ENCODE data around the gene HK3.

Gene HK3

DNA sequence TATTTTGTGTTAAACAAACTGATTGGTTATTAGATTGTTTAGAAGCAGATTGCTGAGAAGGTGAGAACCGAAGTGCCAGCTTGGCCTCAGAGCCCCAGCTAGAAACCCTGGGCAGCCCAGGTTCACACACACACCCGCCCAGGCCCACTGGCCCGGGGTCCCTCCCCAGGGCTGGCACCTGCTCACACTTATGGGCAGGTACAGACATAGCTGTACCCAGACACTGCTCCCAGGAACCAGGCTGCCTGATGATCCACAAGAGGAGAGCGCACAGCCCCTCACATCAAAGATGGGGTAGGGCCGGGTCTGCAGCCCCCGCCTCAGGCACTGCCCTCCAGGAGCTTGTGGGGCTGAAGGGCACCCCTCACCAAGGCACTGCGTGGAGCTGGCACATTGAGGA is 33.2 kb downstream of the HK3 start:
- no peak for DNase-seq

DNA sequence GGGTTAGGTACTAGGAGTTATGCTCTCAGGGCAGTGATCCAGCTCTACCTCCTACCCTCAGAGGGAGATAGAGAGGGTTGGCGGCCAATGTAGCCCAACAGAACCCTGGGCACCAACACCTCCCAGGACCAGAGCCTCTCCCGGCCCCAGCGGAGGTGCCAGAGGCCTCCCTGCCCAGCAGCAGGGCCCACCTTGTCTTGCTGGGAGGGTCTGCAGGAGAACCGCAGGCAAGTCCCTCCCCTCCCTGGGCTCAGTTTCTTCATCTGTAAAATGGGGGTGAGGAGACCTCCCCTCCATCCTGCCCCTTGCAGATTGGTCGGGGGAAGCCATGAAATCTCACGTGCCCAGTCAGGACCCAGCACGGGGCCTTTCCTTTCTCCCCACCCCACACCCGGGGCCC is 34.4 kb downstream of the HK3 start:
- DNase-seq, result no peak

DNA sequence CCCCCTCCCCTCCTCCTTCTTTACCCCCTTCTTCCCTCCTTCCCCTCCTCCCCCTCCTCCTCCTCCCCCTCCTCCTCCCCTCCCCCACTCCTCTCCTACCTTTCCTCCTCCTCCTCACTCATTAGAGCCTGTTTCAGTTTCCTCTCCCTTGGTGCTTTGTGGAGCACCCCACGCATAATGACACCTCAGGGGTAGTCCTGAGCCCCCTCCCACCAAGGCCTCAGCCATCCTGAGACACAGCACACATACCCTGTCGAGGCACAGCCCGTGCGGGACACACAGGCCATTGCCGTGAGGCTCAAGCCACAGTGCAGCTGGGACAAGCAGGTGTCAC is 35.4 kb downstream of the HK3 start:
- no peak for DNase-seq

DNA sequence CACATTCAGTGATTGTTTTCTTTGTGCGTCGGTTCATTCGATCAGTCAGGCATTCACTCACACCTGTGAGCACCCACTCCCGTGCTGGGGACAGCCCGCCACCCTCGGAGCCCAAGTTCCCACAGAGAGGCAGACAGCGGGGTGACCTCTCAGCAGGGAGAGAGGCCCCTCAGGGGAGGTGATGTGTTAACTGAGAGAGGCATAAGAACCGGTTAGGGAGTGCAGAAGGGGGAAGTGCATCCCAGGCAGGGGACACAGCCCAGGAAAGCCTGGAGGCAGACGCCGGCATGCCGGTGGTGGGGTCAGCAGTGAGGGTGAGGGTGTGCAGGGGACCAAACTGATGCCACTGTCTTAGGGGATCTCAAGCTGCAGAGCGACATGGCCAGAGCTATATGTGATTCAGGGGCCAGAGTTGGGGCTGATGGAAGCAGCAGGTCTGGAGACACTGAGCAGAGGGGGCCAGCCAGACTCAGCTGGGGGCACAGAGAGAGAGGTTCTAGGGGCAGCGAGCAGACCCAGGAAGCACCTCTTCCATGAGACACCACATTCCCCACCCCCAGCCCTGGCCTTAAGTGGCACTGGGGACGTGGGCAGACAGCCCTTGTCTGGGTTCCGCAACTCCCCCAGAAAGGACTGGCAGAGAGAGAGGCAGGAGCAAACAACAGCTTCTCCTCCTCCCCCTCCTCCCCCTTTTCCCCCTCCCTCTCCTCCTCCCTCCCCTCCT is 35.9 kb downstream of the HK3 start:
- no peak for DNase-seq

DNA sequence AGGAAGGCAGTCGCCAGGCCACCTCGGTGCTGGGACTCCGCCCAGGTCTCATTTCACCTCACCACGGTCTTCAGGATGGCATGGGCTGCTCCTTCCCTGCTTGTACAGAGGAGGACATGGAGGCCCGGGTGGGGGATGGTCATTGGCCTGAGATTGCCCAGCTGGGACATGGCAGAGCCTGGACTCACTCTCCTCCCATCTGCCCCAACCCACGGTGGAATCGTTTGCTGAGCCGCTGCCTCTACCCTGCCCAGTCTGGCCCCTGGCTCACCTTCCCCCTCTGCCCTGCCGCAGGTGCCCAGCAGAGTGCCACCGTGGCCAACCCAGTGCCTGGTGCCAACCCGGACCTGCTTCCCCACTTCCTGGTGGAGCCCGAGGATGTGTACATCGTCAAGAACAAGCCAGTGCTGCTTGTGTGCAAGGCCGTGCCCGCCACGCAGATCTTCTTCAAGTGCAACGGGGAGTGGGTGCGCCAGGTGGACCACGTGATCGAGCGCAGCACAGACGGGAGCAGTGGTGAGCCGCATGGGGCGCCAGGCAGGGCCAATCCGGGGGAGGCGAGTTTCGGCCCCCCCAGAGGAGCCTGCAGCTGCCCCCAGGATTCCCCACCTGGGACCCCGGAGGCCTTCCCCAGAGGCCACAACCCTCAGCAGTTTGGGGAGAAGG is 36.7 kb downstream of the HK3 start:
- no peak for DNase-seq

DNA sequence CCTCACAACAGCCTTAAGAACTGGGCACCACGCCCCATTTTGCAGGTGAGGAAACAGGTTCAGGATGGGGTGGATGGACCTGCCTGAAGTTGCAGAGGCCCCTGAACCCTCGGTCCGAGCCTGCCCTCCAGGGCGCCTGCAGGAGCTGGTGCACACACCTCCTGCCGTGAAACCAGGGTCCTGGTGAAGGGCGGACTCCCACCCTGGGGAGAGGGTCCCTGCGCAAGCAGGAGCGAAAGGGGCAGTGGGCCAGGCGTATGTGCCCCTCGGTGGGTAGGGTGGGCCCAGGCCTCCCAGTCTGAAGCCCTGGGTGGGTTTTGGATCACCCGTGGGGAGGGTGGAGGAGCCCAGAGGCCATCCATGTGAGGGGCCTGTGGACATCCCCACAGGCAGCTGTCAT is 37.9 kb downstream of the HK3 start:
- no peak for DNase-seq

DNA sequence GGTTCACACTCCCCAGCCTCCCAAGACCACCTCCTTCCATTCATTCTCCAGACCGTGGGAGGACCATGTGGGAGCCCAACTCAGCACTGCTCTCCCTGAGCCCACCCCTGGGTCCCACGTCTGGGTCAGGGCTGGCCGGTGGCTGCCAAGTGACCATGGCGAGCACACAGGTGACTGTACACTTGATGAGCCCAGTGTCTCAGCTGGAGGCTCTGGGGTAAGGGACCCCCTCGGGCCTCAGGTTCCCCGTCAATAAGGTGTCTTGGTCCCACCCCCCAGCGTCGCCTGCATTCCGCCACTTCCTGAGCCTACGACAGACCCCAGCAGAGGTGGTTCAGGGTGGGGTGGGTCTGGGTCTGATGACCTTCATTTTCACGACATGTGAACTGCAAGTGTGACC is 38.8 kb downstream of the HK3 start:
- DNase-seq, result no peak

DNA sequence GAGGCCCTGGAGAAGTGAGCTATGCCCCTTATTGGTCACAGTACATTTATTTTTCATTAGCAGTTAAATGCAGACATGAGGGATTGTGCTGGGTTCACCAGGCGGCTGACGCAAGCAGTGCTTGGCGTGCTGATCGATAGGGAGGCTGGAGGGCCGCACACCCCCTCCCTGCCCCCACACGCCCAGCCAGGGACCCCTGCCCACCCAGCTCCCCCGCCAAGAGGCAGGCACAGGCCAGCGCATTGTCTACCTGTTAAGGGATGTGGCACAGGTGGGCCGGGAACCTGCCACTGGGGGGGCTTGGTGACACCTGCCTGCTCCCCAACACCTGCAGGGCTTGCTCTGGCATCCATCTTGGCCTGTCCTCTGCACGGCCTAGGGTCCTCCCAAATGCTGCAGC is 39.2 kb downstream of the HK3 start:
- DNase-seq, result no peak

DNA sequence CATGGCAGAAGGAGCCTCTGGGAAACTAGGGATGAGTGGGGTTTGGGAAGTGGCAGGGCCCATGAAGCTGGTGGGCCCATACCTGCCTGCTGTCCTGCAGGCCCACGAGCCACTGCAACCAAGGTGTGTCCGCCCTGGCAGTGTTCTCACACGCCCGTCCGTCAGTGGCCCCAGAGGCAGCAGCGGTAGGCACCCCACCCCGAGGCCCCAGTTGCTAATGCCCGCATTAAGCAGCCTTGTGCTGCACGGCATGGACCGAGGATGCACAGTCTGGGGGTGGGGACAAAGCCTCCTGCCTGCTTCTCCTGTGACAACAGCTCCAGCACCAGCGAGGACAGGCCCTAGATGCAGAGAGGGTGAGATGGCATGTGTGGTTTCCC is 41.3 kb downstream of the HK3 start:
- no peak for DNase-seq

DNA sequence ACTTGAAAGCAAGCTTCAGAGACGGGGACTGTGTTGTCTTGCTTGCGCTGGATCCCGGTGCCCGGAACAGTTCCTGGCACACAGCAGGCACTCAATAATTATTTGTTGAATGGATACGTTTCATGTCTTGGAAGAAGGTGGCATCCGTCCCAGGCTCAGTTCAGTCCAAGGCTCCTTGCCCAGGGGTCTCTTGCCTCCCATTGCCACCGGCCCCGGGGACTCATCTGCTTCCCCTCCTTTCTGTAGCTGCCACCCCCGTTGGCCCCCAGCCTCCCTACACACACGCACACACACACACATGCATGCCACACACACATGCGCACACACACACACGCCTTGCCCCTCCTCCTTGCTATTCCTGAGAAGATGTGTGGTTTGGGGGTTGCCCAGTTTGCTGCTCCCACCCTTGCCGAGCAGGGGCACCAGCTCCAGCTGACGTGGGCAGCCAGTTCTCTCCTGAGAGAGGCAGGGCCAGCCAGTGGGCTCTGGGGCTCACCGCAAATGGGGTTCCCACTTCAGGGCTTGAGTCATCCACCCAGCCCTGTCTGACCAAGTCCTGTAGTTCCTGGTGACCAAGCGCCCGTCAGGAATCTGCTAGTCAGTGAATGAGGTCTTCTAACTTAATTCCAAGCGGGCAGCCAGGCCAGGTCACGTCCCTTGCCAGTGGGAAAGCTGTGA is 41.8 kb downstream of the HK3 start:
- DNase-seq, result no peak

DNA sequence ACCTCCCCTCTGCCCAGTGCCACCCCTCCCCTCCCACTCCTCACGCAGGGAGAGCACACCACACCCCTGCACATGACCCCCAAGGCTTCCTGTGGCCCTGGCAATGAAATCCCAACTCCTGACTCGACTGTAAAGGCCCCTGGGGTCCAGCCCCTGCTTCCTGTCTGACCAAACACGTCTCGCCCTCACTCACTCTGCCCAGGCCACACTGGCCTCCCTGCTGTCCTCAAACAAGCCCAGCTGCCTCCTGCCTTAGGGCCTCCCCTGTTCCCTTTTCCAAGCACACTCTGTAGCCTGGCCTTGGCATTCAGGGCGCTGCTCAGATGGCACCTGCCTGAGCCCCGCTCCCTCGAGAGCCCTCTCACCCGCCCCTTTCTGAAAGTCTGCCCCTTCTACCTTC is 42.4 kb downstream of the HK3 start:
- DNase-seq, result no peak

DNA sequence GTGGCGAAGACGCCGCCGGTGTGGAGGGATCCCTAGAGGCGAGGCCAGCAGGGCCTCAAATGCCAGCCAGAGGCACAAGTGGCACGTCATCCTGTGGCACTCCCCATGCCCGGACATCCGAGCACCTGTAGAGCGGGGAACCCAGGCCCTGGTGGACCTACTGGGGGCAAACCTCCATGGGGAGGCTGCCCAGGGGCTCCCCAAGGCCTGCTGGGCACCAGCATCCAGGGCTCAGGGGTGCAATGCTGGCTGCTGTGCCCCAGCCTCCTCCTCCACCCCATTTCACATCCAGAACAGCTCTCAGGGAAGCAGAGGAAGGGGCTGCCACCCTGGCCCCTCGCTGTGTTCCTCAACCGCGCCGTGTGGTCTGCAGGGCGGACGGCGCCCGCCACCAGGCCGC is 43.5 kb downstream of the HK3 start:
- DNase-seq, result no peak

DNA sequence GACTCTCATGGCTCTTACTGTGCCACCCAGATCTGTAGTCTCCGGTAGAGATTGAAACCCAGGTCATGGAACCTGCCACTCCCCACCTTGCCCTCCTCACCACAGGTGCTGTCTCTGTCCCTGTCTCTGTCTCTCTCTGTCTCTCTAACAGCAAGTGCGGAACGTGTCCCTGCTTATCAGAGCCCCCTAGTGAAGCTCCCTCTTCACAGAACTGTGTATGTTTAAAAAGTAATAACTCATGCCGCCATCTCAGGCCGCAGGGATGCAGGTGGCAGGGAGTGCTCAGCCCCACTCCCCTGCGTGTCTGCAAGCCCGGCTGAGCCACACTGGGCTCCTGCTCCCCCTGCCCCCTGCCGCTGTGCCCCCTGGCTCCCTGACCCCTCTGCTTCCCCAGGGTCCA is 45.0 kb downstream of the HK3 start:
- no peak for DNase-seq

DNA sequence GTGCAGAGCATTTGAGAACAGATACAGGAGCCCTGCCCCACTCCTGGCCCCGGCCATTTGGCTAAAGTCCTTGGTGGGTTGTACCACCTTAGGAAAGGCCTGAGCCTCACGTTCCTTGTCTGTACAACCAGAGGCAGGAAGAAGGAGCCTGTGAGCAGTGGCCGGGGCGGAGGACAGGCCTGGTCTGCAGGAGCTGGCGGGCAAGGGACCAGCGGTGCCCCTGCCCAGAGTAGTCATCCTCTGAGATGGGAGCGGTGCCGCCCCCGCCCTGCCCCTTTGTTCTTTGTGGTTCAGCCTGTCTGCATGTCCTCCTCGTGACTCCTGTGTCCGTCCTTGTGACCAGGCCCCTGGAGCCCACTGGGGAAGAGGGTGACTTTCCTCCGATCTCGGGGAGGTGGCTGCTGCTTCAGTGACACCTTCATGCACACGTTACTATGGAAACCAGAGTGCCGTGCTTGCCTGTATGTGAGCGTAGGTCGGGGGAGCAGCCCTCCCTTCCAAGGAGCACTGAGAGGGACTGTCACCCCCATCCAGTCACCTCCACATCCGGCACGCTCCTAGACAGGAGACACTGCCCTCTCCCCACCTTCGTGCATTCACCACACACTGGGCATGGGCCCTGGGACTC is 45.9 kb downstream of the HK3 start:
- no peak for DNase-seq

DNA sequence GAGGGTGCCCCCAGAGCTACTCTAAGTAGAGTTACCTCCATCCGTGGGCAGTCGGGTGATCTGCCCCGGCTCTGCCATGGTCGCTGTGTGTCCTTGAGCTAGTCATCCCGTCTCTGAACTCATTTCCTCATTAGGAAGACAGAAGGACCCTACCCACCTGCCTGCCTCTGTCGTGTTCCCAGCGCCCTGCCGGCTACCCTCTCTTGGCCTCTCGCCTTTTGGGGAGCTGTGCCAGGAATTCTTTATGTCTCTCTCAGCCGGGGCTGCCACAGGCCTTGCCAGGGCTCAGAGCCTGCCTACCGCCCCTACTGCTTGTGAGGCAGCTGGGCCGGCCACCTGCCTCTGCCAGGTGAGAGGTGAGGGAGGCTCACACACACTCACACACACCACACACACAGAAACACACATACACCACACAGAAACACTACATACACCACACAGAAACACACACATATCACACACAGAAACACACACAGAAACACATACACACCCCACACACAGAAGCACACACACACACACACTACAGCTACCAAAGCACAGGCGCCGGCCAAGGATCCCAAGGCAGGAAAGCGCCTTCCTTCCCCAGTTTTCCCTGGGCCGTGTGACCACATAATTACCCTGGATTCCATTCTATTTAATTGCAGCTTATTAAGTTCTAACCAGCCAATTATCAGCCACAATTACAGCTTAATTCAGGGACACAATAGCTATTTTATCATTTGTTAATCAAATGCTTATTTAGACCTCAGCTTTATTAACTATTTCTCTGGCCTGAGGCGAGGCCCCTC is 47.1 kb downstream of the HK3 start:
- DNase-seq, result no peak

DNA sequence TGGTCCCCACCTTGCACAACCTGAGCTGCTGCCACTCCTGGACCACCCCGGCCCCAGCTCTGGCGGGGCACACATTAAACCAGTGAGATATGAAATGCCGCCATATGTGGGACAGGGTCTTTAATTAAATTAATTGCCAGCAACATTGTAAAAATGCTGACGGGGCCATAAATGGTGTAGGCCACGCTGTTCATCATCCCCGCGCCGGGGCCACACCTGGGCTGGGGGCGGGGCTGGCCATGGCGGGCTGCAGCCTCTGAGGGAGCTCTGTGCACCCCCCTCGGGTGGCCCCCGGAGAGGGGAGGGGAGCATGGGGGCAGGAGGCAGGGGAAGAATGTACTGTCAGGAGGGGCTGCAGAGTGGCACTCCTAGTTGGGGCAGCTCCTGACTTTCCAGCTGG is 47.8 kb downstream of the HK3 start:
- DNase-seq, result no peak

DNA sequence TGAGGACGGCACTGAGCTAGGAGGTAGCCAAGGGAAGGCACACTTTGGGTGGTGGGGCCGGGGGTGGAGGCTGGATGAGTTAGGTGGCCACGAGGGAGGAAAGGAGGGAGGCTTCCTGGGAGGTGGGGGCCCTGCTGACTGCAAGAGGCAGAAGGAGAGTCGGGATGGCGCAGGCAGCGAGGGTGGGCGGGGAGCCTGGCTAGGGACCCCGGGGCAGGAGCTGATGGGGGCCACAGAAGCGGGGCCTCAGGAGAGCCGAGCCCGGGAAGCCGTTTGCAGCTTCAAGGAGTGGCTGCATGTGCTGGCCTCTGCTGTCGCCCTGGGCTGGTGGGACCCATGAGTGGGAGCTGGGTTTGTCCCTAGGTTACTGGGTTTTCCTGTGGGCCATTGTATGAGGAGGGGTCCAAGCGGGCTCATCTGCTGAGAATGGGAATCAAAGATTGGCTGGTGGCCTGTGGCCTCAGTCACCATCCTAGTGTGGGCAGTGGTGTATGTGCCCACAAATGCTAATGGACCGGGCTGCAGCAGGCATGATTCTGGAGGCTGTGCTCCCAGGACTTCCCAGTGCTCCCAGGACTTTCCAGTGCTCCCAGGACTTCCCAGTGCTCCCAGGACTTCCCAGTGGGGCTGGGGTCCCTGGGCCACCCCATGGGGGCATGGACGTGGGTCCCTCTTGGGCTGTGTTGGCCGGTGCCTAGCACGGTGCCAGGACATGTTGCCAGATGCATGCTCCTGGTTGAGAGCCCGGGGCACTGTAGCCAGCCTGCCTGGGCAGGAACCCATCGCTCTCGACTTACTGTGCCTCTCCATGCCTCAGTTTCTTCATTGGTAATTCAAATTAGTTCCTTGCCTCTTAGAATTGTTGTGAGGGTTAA is 48.5 kb downstream of the HK3 start:
- DNase-seq, result no peak

DNA sequence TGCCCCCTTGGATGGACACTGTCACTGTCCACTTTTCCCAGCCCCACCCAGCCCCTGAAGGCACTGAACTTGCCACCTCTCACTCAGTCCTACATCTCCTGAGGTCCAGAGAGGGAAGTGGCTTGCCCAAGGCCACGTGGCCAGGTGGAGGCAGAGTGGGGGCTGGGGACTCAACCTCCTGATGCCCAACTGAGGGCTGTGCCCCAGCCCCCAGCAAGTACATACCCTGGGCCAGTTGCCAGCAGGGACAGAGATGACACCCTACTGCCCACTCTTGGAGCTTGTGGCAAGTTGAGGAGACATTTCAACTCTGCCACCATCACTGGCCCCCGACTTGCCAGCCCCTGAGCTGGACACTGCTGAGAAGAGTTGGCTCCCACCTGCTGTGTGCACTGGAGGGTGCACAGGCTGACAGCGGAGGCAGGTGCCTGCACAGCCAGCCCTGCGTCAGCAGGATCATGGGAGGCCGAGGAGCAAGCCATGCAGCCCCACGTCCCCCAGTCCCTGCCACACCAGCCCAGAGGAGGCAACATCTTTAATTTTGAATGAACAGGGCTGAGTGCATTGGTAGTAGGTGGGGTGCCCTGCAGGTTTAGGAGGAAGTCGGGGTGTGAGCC is 49.4 kb downstream of the HK3 start:
- DNase-seq, result no peak

DNA sequence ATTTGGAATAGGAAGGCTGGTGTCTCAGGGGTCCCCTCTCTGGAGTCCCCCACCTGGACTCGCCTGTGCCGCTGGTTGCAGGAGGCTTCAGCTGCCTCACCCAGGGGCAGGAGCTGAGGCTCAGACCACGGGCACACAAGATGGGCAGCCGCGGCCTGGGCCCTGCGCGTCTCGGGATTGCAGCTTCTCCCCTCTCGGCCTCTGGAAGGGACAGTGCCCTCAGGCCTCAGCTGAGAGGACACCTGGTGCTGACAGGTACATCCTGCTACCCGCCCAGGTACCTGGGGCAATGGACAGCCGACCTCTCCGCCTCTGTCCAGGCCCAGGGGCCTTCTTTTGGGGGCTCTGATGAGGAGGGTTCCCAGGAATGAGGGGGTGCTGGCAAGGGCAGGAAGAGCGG is 50.5 kb downstream of the HK3 start:
- DNase-seq, result no peak

DNA sequence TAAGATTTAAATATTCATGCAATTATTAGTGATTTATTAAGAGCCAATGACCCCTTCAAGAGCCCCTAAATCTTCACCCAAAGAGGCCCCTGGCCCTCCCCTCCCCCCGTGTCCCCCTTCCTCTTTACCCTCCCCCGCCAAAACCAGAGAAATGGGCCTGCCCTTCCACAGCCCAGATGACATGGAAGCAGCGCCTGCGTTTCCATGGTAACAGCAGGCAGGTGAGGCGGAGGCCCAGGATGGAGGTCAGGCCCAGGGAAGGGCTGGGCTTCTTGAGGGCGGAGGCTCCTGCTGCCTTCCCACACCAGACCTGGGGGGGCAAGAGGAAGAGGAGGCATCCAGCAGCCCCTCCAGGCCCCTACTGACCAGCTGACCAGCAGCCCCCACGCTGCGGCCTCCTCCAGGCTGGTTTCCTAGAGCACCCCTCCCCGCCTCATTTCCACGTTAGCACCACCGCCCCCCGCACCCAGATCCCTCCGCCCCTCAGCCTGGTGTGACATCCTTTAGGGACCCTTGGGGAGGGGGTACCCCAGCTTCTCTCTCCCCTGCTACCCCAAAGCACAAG is 51.3 kb downstream of the HK3 start:
- DNase-seq, result no peak

DNA sequence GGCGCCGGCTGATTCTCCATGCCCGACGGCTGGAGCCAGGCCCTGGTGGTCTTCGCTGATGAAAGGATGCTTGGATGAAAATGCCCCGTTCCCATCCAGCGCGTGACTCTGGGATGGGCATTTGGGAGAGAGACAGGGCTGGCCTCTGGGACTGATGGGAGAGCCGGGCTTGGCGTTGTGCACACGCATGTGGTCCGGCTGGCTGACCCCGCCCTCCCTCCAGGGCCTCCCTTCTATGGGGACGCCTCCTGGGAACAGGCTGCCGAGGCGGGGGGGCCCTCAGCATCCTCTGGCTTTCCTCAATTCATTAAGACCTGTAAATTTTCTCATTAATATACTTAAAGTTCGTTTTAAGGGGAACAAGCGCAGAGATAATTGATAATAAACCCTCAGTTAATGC is 52.0 kb downstream of the HK3 start:
- no peak for DNase-seq
